Ammon's horn (tissue), 1 donor: ENCODE data around the gene WDR7.

Experiments
- DNase-seq: peaks from one replicate; pipeline ENCODE4 v3.0.0-alpha.2; 2016; ENCODE audit warnings: low spot score

WDR7 gene

DNA sequence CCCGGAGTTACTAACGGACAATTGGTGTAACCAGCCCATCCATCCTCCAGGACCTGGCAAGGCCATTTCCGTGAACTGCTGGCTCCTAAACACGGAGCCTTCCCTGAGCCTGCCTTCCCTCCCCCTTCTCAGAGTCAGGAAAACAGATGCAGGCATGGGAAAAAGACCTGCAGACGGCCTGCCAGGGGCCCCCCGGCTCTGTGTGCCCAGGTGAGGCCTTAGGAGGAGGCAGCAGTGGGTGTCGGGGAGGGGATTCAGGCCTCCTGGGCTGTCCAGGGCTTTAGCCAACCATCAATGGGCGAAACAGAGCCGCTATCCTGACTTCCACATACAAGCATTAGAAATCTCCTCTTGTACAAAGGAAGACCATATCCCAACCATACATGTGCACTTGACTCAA lies 427.5 kb downstream of the WDR7 start:
- no peak for DNase-seq

GRCh38 chr18:57080479-57080878 lies 429.3 kb downstream of the WDR7 start:
- no peak for DNase-seq

- DNase-seq: no peak
Measured at GRCh38 chr18:57081899-57082298, 430.7 kb downstream of the WDR7 start.

GRCh38 chr18:57083485-57083884 lies 432.3 kb downstream of the WDR7 start:
- DNase-seq: no peak

DNA sequence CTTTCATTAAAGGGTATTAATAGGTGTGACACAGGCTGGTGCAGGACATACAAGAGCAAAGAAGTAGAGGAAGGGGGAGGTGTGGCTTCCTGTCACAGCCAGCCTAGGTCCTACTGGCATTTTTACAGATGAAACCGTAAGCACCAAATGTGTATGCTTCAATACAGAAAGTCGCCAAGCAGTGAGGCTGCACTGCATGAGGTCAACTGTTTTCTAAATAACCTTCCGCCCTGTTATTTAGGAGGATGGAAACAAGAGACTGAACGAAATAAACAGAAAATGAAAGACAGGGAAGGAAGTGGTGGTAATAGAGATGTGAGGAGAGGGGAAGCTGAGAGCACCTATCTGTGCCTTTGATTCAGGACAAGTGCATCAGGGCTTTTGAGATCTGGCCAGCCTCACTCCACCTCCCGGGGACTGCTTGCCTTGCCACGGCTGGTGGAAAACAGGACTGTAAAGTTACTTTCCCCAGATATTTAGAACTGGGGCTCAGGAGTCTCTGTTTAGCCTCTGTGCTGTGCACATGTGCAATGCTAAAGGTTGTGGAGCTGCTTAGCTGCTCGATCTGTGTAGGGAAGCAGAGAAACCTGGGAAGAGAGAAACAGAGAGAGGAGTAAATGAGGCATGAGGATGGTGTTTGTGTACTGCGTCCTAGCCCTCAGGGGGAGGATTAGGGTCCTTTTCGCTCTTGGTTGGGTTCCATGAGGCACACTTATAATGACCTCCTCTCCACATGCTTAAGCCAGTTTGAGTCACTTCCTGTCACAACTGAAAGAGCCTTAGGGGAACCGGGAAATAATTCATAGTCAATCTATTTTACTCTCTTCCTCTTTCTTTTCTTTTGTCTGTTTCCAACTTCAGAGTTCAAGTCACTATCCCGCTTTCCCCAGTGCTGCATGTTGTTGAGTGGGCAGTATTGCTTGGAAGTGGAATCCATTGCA lies 433.4 kb downstream of the WDR7 start:
- DNase-seq: no peak

DNA sequence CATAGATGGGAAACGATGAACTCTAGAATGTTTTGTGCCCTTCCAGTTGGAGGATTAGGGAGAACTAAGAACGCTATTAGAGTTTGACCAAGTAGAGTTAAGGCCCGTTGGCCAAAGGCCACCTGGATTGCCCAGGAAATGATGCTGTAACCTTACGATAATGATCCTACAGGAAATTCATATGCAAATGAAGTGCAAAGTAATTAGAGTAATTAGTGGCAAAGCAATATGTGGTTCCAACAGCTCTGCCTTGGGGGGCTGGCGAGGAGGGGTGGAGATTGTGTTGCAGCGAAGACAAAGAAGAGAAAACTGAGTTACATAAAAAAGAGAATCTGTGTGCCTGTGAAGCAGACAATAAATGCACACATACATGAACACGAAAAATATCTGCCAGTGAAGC lies 434.2 kb downstream of the WDR7 start:
- no peak for DNase-seq

GRCh38 chr18:57086163-57086562 lies 435.0 kb downstream of the WDR7 start:
- no peak for DNase-seq
